Measurements from ENCODE around the gene IPO4.

The IPO4 gene

GRCh38 chr14:24160499-24160849, 28.1 kb downstream of the IPO4 start:
- H3K4me3 ChIP-seq (replicated peaks; ENCODE audit: low read depth, low read length) = no peak overlapping the region
- no peak for DNase-seq (ENCODE audit: extremely low read depth, low read depth)
- TF ChIP-seq CTCF (IDR thresholded peaks at IDR 0.05; ENCODE audit: low read depth, low read length, missing control alignments) = no peak

- DNase-seq (ENCODE audit: extremely low read depth, low read depth) = no peak
- no peak overlapping the region for H3K4me3 ChIP-seq (replicated peaks; ENCODE audit: low read depth, low read length)
- TF ChIP-seq CTCF (IDR thresholded peaks at IDR 0.05; ENCODE audit: low read depth, low read length, missing control alignments) = no peak
These were observed 28.7 kb downstream of the IPO4 start for GRCh38 chr14:24159777-24160498.

GRCh38 chr14:24157331-24157730, 31.3 kb downstream of the IPO4 start:
- no peak for DNase-seq (ENCODE audit: extremely low read depth, low read depth)
- H3K4me3 ChIP-seq (replicated peaks; ENCODE audit: low read depth, low read length) = no peak overlapping the region
- TF ChIP-seq CTCF (IDR thresholded peaks at IDR 0.05; ENCODE audit: low read depth, low read length, missing control alignments) = no peak

- DNase-seq (ENCODE audit: extremely low read depth, low read depth) = no peak
- H3K4me3 ChIP-seq (replicated peaks; ENCODE audit: low read depth, low read length) = no peak overlapping the region
- no peak for TF ChIP-seq CTCF (IDR thresholded peaks at IDR 0.05; ENCODE audit: low read depth, low read length, missing control alignments)
These were observed 31.8 kb downstream of the IPO4 start for GRCh38 chr14:24156840-24157239.

GRCh38 chr14:24155100-24155499, 33.5 kb downstream of the IPO4 start:
- TF ChIP-seq CTCF (IDR thresholded peaks at IDR 0.05; ENCODE audit: low read depth, low read length, missing control alignments) = no peak
- DNase-seq (ENCODE audit: extremely low read depth, low read depth) = no peak
- H3K4me3 ChIP-seq (replicated peaks; ENCODE audit: low read depth, low read length) = no peak overlapping the region

GRCh38 chr14:24151404-24152080, 37.1 kb downstream of the IPO4 start:
- DNase-seq (ENCODE audit: extremely low read depth, low read depth) = no peak
- H3K4me3 ChIP-seq (replicated peaks; ENCODE audit: low read depth, low read length) = no peak overlapping the region
- no peak for TF ChIP-seq CTCF (IDR thresholded peaks at IDR 0.05; ENCODE audit: low read depth, low read length, missing control alignments)
